Measurements from ENCODE around the gene ANKRD24. TPM values are rescaled to one million over a fixed set of nuclear protein-coding genes. Genes with fewer than 3 reads are reported as not detected.
A peak's percentile ranks its signal among the peaks of the same experiment; 100 is the strongest.

ANKRD24 gene
- total and polyA plus RNA-seq, 2 of the 13 experiments (the other 11 are each of a cell fraction or from before 2014, with no cell fraction given), result 0.13 to 0.24 TPM

- TF ChIP-seq ZFP91 (CRISPR knock-in tag; IDR thresholded peaks at IDR 0.05; ENCODE audit: borderline replicate concordance), result no peak
- TF ChIP-seq ZNF724P (CRISPR knock-in tag; IDR thresholded peaks at IDR 0.05; ENCODE audit: borderline replicate concordance), result no peak
- no peak for TF ChIP-seq RNF2 (conservative IDR thresholded peaks at IDR 0.05; ENCODE audit: low read depth)
- no peak for TF ChIP-seq SMARCC2 (IDR thresholded peaks at IDR 0.05)
- TF ChIP-seq ZNF143 (CRISPR knock-in tag; IDR thresholded peaks at IDR 0.05), result no peak
- 0 out of 2 replicates have a peak, but pooled peaks have one; percentile 8 for TF ChIP-seq GABPB1 (CRISPR knock-in tag; IDR thresholded peaks at IDR 0.05)
- TF ChIP-seq MIXL1 (CRISPR knock-in tag; IDR thresholded peaks at IDR 0.05), result no peak
- no peak for TF ChIP-seq TRIM22 (IDR thresholded peaks at IDR 0.05)
- TF ChIP-seq MYC (CRISPR knock-in tag; IDR thresholded peaks at IDR 0.05; ENCODE audit: borderline replicate concordance), result 0 out of 2 replicates have a peak, but pooled peaks have one; percentile 30
- TF ChIP-seq ZNF224 (CRISPR knock-in tag; IDR thresholded peaks at IDR 0.05), result no peak
- no peak for TF ChIP-seq MAF1 (CRISPR knock-in tag; IDR thresholded peaks at IDR 0.05; ENCODE audit: borderline replicate concordance)
- no peak for TF ChIP-seq NFATC3 (CRISPR knock-in tag; IDR thresholded peaks at IDR 0.05)
- TF ChIP-seq PHB2 (IDR thresholded peaks at IDR 0.05; ENCODE audit: partially characterized antibody), result no peak
- TF ChIP-seq FOXK2 (IDR thresholded peaks at IDR 0.05), result 0 out of 2 replicates have a peak, but pooled peaks have one; percentile 7
- no peak for TF ChIP-seq ZNF3 (CRISPR knock-in tag; IDR thresholded peaks at IDR 0.05)
- TF ChIP-seq TP53 (CRISPR knock-in tag; conservative IDR thresholded peaks at IDR 0.05), result 0 out of 2 replicates have a peak, but pooled peaks have one; percentile 13
- TF ChIP-seq ZNF704 (CRISPR knock-in tag; IDR thresholded peaks at IDR 0.05; ENCODE audit: borderline replicate concordance), result no peak
- TF ChIP-seq TEAD3 (CRISPR knock-in tag; optimal IDR thresholded peaks at IDR 0.05; ENCODE audit: borderline replicate concordance), result peak; percentile 63
- no peak for TF ChIP-seq MZF1 (CRISPR knock-in tag; IDR thresholded peaks at IDR 0.05; ENCODE audit: borderline replicate concordance)
- TF ChIP-seq ZNF276 (CRISPR knock-in tag; IDR thresholded peaks at IDR 0.05; ENCODE audit: low read depth), result no peak
- TF ChIP-seq ZNF331 (CRISPR knock-in tag; IDR thresholded peaks at IDR 0.05), result no peak
- TF ChIP-seq HOXA5 (CRISPR knock-in tag; IDR thresholded peaks at IDR 0.05), result no peak
- no peak for TF ChIP-seq AGO1 (IDR thresholded peaks at IDR 0.05; ENCODE audit: low read depth, low read length, poor library complexity, severe bottlenecking)
- no peak for TF ChIP-seq TCF7 (IDR thresholded peaks at IDR 0.05; ENCODE audit: low read depth)
Measured at GRCh38 chr19:4234142-4234861, 51.8 kb downstream of the ANKRD24 start (continued).
